GM21390 (cell line): Measurements from ENCODE around the gene TMEM72.
A peak's percentile ranks its signal among the peaks of the same experiment; 100 is the strongest.

Source experiments
- ATAC-seq: cut with Tn5 transposase; IDR thresholded peaks from one replicate; pipeline ENCODE4 v1.9.1; 2021; ENCODE audit not compliant: unreplicated experiment

TMEM72 gene

DNA sequence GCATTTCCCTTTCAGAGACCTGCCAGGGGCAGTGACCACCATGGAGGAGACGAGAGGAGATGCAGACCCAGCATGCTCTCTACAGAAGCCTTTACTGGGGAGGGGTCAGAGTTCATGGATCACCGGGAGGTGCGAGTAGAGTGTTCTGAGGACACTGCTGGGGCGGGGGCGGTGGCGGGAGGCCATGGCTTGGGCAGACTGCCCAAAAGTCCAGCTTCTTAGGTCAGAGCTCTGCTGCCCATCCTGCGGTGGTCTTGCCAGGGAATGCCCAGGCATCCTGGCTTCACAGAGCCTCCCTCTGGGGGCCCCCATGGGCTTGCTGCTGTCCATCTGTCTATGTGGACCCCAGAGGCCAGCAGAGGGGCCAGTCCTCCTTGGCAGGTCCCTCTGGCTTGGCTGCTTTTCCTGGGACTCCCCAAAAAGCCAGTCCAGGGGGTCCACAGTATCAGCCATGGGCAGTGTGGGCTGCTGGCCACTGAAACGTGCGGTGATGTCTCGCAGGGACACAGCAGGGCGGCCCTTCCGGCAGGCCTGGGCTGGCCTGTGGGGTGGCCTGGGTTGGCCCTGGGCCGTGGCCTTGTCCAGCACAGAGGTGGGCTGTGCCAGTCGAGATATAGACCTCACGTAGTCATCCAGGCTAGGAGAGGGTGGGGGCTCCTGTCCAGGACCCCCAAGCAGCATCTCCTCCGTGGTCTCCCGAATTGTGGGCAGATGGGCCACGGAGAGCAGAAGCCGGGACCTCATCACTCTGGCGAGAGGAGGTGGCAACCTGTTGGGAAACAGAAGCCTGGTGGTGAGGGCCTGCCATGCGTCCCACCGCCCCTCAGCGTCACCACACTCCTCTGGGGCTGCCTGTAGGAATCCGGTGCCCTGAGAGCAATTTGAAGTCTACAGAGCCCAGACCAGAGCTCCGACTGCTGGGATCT lies 66.4 kb downstream of the TMEM72 start:
- ATAC-seq = no peak

DNA sequence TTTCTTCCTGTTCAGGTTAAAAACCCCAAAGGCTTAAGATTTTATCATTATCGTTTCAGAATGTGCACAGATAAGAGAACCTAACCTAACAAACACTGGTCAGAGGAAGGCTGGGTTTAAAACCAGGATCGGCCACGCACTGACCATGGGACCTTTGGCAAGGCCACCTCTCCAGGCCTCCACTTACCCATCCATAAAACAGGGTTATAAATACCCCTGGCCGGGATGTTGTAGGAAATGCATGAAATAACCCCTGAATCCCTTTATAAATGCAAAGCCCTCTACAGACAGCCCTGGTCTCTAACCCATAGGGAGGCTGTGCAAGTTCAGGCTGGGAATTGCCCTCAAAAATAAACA lies 67.1 kb downstream of the TMEM72 start:
- ATAC-seq = no peak

DNA sequence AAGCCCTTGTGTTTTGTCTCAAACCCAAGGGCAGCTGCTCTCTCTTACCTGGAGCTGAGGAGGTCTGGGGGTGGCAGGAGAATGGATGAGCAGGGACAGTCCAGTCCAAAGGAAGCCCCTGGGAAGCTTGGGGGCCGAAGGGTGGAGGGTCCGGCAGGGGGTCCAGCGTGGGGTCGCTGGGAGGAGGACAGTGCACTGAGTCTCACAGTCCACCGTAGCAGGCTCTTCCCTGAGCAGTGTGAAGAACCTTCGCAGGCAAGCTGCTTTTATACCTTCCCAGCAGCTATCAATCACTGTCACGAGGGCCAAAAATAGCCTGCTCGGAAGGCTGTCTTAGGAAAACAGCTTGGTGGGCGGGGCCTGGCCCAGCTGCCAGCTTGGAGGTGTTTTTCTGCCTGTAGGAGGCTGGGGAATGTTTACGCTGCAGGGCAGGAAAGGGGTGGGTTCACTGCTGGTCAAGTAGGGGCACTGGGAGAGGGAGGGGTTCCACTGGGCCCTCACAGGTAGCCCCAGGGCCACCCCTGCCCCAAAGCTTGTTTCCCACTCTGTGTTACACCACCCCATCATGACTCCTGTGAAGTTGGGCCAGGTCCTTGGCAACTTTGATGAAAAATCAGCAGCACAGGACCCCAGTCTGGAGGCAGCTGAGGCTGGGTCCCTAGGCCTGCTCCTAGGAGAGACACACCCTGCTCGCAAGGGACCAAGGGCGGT lies 67.6 kb downstream of the TMEM72 start, which contains the start of gene DEPP1:
Gene DEPP1 (minus strand): TSS at position 240 of the 711 bp plus-strand sequence. CDS start 779 bp downstream, outside the sequence.
- no peak for ATAC-seq

DNA sequence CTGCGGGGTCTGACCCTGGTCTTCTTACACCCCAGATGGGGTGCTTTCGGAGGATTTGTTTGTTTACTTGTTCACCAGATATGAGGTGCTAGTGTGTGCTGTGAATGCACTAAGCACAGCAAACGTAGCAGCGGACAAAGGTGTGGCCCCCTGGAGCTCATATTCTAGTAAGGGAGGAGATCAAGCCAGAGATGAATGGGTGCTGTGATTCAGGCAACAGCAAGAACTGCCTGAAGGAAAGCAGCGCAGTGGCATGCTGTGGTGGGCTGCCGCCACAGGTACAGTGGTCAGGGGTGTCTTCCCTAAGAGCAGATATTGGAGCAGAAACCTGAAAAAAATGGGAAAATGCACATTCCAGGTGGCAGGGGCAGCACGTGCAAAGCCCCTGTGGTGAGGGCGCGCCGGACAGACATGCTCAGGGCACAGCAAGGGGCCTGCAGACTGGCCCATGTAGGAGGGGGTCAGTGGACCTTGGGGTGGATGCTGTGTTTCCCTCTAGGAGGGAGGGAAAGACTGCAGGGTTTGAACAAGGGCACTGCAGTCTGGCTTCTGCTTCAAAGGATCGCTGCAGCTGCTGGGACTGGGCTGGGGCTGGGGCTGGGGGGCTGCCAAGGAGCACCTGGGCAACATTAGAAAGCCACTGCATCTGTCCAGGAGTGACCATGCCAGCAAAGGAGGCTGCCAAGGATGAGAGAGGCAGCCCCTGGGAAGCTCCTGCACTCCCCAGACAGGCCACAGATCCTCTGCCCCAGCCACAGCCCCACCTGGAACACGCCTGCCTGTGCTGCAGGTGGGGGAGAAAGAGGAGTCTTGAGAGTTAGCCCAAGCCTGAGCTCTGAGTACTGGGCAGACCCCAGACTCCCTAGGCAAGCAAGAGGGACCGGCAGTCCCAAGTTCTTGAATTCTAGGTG lies 68.4 kb downstream of the TMEM72 start:
- ATAC-seq = no peak

DNA sequence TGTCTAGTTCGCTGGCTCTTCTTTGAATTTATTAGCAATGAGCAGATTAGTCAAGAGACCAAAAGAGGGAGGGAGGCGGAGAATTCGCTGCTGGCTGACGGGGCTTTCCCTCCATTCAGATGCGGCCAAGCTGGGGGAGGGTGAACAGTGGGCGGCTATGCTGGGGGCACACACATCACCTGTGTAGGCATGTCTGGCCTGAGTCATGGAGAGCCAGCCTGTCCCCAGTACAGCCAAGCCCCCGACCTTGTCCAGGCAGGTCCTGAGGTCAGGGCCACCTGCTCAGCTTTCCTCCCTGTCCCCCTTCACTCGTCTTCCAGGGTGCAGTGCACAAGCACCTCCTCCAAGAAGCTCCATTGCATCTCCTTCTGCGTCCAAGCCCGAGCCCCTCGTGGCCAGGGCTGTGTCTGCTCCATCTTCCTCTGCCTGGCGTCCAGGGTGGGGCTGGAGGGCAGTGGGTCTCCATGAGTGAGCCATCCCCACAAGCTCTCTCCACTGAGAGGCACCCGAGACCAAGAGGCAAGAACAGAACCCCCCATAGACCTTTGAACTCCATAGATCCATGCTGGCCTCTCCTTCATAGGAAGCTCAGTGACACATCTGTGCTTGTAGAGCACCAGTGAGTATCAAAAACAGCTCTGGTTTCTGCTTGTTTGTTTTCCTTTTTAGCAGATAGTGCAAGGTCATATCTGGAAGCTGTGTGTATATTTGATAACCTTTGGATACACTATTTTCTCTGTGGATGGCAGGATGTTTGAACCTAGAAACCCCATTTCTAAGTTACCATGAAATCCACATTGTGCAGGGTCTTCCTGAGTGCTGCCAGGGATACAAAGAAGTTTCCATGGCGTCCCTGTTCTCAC lies 69.4 kb downstream of the TMEM72 start:
- ATAC-seq = no peak

DNA sequence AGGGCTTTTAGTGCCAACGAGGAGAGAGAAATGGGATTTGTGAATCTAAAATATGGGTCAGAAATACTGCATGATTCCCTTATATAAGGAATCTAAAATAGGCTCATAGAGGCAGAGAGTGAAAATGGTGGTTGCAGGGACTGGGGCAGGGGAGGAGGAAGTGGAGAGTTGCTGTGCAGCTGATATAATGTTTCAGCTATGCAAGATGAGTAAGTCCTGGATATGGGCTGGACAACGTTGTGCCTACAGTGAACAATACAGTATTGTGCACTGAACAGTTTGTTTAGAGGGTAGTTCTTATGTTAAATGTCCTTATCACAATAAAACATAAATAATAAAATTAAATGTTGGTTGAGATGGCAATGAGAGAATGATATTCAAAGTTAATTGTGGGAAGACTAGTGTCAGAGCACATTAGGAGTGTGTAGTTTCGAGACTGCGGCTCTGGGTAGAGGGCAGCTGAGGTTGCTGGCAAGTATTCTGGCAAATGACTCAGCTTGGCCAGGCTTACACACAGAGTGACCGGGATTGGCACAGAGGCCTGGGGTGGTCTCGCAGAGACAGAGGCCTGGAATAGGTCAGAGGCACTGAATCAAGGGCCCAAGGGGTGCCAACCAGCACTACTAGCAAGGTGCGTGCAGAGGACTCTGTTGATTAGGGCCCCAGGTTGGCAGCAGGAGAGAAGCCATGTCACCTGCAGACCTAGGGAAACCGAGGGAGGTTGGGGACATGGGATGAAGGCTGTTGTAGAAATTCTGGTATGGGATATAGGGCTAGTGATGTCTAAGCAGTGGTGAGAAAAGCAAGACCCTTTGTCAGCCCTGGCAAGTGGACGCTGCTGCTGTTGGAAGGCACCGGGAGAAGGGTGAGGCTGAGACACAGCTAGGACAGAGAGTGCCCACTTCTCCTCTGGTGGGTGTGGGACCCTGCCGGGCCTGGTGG lies 70.3 kb downstream of the TMEM72 start:
- peak; percentile 65 for ATAC-seq

DNA sequence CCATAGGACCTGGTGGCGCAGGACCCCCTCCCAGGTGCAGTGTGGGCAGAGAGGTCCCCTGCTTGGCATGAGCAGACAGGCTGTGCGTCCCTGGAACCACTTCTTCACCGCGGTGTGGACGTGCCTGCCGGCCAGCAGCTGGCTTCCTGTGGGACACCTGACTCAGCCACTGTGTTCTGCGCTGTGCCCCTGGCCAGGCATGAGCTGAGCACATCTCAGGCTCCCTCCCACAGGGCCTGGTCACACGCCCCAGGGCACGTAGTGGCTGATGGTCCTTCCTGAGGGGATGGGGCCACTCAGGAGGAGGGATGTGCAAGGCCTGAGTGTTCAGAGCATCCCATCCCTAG lies 71.0 kb downstream of the TMEM72 start:
- ATAC-seq = no peak

DNA sequence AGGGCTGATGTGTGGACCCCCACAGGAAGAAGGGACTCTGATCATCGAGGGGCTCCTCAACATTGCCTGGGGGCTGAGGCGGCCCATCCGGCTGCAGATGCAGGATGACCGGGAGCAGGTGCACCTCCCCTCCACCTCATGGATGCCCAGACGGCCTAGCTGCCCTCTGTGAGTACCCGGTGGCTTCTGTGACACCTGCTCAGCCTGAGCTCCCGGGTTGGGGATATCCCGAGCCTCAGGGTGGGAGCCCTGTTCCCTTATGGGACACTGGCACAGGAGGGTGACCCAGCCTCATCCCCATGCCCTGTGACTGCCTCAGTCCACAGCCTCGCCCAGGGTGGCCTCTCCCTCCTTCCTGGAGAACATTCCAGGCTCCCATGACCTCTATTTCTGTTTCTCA lies 71.4 kb downstream of the TMEM72 start:
- no peak for ATAC-seq

DNA sequence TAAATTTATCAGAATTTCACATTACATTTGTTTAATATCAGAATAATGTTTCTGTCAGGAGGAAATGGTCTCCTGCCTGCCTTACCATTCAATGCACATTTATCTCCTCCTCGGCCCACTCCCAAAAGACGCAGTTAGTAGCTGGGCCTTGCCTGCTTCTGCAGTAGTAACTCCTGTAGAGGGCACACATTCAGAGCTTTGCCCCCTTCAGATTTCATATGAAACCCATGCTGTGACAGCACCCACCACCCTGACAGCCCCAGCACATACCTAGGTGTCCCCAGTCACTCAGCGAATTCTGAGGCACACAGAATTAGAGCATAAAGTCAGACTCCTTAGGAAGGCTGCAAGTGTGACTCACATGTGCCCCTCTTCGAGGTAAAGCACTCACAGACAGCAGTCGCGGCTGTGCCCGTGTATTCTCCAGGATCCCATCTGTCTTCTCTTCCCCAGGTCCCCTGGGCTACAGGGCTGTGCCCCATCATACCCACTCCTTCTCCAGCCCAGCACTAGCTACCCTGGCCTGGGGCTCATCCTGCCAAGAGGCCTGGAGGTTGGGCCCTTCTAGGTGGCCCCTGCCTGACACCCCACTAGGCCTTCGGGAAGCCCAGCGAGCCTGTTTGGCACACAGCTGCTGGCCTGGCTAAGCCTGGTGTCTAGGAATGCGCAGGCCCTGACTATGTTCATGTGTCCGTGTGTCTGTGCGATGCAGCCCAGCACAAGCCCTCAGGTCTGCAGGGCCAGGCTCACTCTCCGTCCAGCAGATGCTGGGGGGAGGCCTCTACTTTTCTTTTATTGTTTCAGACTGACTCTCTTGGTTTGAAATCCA lies 72.1 kb downstream of the TMEM72 start:
- no peak for ATAC-seq

DNA sequence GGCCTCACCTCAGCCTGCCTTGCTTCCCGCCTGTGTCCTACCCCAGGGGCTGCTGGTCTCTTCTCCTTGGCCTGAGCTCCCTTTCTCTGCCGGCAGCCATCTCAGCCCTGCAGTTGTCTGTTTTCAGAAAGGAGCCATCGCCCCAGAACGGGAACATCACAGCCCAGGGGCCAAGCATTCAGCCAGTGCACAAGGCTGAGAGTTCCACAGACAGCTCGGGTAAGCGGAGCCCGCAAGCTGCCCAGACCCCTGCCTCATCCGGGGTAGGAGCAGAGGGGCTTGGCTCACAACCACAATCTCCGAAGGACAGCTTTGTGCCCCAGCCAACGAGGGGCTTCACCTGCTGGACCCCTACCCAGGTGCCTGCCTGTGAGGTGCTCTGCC lies 72.8 kb downstream of the TMEM72 start:
- ATAC-seq = no peak

DNA sequence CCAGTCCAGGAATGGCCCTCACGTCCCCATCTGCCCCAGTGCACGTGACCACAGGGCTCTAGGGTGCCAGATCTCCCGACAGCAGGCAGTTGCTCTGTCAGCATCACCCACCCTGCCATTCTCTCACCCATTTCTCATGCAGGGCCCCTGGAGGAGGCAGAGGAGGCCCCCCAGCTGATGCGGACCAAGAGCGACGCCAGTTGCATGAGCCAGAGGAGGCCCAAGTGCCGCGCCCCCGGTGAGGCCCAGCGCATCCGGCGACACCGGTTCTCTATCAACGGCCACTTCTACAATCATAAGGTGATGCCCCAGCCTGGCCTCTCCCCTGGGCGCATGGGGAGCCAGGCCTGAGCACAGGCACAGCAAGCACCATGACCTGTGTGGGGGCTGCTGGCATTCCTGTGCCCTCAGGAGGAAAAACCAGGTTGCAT lies 73.5 kb downstream of the TMEM72 start:
- ATAC-seq = no peak

DNA sequence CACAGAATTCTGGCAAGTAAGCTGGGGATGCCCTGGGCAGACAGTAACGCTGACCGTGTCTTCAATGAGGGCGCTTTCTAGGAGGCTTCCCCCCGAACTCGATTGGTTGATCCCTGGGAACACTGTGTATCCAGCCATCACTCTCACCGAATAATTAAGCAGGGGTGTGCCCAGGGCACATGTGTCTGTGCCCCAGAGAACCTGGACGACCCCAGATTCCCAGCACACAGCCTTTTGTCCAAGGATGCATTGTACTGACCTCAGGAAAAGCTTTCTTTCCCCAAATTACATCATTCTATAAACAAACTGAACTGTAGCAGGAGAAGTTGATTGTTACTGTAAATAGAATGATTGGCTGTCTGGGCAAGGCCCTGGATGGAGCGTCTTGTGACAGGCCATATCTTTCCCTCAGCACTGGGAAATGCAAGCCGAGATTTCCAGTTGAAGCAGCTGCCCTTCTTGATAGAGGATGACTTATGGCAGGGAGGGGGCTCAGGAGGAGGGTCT lies 74.1 kb downstream of the TMEM72 start:
- ATAC-seq = no peak

DNA sequence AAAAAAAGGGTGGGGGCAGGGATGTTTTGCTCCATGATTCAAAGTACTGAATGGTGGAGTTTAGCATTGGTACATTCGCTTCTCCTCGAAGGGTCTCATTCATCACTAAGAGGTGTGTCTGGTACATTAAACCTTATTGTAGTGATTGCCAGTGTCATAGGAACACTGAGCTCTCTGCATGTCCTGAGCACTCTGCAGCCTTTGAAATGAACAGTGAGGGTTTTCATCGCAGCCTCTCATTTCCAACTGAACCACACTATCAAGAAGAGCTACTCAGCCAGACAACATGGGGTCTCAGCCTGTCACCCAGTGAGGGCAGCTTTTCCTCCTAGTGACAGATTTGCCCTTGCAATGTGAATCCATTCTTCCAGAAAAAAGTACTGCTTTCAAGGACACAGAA lies 75.0 kb downstream of the TMEM72 start:
- ATAC-seq = no peak
